Measurements from ENCODE around the gene PPARG.

DNA sequence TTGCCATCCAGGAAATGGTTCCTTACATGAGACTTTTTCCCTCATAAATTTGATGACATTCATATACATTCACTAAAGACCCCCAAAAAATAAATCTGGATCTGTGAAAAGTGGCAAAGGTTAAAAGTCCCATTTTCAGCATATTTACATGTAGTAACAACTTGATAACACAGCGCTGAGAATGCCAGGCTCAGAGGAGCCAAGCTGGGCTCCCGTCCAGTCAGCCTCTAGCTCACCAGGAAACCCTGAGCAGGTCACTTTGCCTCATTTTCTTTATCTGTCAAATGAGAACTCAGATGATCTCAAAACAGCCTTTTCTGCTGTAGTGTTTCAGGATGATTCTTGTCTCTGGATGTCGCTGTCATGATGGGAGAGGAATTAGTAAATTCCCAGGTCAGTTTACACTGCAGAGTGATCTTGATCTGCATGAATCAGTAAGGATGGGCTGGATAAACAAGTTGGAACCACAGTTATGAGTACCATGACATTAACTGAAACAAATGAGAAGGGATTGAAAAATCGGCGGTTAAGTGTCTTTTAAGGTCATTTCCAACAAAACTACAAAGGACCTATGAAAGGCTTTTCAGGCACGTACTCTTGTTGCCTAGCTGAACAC is 82.8 kb downstream of the PPARG start:
- TF ChIP-seq, protein P1, sequence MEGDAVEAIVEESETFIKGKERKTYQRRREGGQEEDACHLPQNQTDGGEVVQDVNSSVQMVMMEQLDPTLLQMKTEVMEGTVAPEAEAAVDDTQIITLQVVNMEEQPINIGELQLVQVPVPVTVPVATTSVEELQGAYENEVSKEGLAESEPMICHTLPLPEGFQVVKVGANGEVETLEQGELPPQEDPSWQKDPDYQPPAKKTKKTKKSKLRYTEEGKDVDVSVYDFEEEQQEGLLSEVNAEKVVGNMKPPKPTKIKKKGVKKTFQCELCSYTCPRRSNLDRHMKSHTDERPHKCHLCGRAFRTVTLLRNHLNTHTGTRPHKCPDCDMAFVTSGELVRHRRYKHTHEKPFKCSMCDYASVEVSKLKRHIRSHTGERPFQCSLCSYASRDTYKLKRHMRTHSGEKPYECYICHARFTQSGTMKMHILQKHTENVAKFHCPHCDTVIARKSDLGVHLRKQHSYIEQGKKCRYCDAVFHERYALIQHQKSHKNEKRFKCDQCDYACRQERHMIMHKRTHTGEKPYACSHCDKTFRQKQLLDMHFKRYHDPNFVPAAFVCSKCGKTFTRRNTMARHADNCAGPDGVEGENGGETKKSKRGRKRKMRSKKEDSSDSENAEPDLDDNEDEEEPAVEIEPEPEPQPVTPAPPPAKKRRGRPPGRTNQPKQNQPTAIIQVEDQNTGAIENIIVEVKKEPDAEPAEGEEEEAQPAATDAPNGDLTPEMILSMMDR (IDR thresholded peaks at IDR 0.05 in 2 of 3, conservative IDR thresholded peaks at IDR 0.05 in 1 of 3; ENCODE audit: control insufficient read depth in 2 of 3, extremely low read depth in 1 of 3, insufficient read depth in 1 of 3, low read depth in 3 of 3, low read length in 3 of 3), result no peak
- TF ChIP-seq NR2C2 (IDR thresholded peaks at IDR 0.05; ENCODE audit: borderline replicate concordance, control insufficient read depth, insufficient read length, low read depth) (no peak), ATF3 (IDR thresholded peaks at IDR 0.05; ENCODE audit: borderline replicate concordance, extremely low read depth, low read depth, low read length) (no peak), SRF (IDR thresholded peaks at IDR 0.05; ENCODE audit: low read depth in 2 of 2, low read length in 2 of 2) (no peak), NFYB (IDR thresholded peaks at IDR 0.05; ENCODE audit: insufficient read depth, low read depth, low read length) (no peak), ATF7 (IDR thresholded peaks at IDR 0.05; ENCODE audit: low read depth) (no peak), ZBTB33 (IDR thresholded peaks at IDR 0.05) (no peak), ETV6 (conservative IDR thresholded peaks at IDR 0.05 in 1 of 2, IDR thresholded peaks at IDR 0.05 in 1 of 2; ENCODE audit: borderline replicate concordance in 1 of 2, low read depth in 1 of 2) (no peak), CREM (IDR thresholded peaks at IDR 0.05; ENCODE audit: low read depth) (no peak)
- TF ChIP-seq, protein P2, sequence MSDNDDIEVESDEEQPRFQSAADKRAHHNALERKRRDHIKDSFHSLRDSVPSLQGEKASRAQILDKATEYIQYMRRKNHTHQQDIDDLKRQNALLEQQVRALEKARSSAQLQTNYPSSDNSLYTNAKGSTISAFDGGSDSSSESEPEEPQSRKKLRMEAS (IDR thresholded peaks at IDR 0.05; ENCODE audit: low read depth, low read length), result no peak
